GM21529 (cell line): ENCODE results near the gene CAMK1D.
"Not testable (repeated sequence)": the region's sequence is repeated elsewhere in the genome, so short reads cannot be mapped to it uniquely, and the experiment has no call there.

ENCODE experiments used
- ATAC-seq: cut with Tn5 transposase; IDR thresholded peaks from one replicate; pipeline ENCODE4 v1.9.1; 2021; ENCODE audit not compliant: unreplicated experiment

The CAMK1D gene

DNA sequence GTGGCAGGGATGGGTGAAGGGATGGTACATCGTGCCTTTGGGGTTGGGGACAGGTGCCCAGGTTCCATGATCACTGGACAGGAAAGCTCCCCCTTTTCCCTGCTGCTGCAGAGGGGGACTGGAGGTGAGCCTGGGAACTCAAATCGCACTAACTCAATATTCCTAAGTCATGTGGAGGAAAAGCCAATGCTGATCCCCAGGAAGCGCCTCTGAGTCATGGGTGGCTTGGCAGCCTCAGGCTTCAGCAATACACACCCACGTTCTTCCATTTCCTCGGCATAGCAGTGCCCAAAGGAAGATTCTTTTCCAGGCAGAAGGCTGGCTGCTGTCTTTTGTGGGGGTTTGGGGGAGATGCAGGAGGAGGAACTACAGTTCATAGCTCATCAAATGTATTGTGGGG lies 486.4 kb downstream of the CAMK1D start:
- no peak for ATAC-seq

DNA sequence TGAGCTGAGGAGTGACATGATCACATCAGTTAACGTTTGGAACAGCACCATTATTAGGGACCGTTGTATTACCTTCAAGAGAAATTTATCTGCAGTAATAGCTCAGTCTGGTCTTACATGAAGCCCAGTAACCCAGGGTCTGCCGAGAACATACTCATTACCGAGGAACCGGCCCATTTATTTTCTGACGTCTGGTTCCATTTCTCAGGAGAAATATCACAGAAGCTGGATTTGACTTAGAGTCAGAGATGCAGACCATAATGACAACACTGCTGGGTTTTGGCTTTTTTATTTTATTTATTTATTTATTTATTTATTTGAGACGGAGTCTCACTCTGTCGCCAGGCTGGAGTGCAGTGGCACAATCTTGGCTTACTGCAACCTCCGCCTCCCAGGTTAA lies 489.0 kb downstream of the CAMK1D start:
- ATAC-seq = no peak

DNA sequence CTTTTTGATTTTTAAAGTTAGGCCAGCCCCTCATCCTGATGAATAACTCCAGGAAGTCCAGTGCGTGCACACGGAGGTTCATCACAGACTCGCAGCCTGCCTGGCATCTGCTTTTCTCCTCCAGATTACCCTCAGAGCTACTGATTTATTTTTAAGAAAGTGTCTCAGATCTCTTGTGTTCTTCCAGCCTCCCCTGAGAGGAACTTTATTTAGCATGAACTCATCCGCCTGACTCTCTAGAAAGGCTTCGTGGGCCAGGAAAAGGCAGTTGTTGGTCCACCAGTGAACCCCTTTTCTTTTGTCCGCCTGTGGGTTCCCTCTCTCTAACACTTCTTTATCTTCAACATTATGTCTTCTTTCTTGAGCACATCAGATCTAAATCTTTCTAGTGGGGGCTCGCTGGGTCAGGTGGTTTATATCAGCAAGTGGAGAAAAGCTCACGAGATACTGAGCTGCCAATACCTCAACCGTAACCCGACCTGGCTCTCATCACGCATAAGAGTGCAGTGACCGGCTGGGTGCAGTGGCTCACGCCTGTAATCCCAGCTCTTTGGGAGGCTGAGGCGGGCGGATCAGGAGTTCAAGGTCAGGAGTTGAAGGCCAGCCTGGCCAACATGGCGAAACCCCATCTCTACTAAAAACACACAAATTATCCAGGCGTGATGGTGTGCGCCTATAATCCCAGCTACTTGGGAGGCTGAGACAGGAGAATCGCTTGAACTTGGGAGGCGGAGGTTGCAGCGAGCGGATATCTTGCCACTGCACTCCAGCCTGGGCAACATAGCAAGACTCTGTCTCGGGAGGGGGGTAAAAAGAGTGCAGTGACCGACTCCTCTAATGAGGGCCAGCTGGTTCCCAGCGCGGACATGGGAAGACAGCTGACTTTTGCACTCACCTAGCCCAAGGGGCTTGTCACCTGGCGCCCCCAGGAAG lies 489.9 kb downstream of the CAMK1D start:
- ATAC-seq = no peak

DNA sequence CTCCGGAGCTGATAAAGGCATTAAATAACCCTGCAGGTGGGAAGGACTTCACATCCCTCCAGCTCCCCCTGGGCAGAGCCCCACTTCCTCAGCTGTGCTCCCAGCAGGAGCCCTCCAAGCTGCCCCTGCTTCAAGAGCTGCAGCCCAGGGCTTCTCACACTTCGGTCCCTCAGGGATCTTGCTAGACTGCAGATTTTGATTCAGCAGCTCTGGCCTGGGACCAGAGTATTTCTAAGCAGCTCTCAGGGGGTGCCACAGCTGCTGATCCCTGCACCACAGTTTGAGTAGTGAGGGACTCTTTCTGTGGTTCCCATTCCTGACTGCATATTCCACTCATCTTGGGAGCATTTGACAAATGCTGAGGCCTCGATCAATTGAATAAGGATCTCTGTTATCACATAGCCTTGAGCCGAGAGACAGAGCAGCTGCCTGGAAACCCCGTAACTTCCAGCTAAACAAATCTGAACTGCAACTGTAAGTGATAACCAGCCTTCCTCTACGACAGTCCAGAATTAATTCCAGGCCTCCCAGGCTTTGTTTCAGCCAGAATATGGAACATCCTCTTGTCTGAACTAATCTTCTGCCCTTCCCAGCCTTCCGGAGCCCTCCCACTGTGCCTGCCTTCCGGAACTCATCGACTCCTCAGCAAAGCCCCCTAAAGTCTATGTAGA lies 490.7 kb downstream of the CAMK1D start:
- ATAC-seq = no peak

DNA sequence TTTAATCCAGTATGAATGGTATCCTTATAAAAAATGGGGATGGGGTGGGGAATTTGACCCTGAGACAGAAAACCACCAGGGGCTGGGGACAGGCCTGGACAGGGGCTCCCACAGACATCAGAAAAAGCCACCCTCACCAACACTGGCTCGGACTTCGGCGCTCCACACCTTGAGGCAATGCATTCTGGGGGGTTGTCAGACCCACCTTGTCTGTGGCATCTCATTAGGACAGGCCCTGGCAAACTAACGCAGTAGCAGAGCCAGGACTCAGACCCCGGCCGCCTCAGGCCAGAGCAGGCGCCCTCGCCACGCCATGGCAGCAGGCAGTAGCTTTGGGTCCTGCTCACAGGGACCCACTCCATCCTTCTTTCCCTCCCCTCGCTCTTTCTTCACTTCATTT lies 492.1 kb downstream of the CAMK1D start:
- no peak for ATAC-seq

DNA sequence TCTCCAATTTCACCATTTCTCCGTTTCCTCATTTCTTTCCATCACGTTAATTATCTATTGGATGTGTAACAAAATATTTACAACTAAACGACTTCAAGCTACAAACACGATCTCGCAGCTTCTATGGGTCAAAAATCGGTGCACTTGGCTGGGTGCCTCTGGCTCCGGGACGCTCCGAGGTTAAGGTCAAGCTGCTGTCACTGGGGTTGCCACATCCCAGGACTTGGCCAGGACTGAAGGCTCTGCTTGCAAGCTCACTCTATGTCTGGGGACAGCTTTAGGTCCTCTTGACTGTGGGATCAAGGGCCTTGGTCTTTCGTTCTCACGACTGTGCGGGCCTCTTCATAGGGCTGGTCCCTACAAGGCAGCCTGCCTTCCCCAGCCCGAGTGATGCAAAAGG lies 492.5 kb downstream of the CAMK1D start:
- ATAC-seq = no peak

DNA sequence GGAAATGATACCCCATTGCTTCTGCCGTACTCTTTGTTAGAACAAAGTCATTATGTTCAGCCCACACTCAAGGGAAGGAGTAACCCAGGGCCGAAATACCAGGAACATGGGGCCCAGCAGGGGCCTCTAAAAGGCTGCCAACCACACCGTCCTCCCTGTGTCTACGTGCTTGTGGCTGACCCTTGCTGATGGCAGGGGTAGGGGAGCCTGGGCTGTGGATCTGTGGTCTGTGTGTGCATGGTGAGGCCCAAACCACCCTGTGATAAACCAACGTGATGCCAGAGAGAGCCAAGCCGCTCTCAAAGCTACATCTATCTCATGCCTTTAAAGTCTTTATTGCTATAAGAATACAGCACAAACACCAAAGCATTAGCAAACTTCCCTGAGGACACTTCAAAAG lies 493.0 kb downstream of the CAMK1D start:
- no peak for ATAC-seq

DNA sequence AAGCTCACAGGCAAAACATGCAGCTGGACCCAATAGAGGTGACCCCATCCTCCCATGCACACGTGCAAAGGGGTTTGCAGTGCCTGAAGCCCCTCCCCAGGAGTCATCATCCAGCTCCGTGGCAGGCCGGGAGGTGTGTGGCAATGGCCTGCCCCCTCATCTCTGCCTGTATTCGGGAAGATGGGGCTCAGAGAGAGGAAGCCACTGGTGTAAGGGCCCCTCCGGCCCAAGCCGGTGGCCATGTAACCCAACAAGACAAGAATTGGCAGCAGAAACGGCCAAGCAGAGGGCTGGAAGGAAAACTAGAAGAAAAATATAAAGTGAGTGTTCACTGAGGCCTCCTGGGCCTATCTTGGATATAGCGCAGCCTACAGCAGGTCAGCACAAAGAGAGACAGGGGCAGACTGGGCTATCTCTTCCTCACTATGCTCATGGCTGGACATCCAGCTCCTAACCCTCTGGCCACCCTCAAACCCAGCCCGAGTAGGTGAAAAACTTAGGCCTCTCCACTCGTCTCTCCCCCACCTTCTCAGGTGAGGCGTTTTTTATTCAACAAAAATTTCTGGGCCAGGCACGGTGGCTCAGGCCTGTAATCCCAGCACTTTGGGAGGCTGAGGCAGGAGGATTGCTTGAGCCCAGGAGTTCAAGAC lies 494.1 kb downstream of the CAMK1D start:
- ATAC-seq = no peak

DNA sequence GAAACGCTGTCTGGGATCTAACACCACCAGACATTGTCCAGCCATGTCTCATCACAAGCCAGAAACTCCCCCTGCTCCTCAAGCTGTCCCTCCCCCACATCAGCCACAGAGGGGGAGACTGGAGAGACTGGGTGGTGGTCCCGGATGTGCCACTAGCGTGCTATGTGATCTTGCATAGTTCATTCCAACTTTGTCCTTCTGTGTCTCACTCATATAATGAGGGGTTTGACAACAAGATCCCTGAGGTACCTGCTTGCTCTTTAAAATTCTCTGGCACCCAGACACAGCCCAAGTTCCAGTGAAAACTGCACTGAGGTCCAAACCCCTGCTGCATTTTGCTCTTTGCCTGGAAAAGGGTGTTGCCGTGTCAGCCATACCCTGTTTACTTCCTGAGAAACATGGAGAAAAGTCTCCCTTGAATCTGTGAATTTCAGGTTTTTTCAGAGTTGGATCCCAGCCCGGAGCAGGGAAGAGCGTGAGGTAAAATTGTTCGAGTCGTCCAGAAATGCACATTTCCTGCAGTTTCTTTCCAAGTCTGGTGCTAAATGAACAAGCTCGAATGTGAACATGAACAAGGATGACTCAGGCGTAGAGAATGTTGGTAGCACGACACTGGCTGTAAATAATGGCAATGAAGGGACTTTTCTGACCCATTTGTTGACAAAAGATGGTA lies 495.6 kb downstream of the CAMK1D start:
- no peak for ATAC-seq

DNA sequence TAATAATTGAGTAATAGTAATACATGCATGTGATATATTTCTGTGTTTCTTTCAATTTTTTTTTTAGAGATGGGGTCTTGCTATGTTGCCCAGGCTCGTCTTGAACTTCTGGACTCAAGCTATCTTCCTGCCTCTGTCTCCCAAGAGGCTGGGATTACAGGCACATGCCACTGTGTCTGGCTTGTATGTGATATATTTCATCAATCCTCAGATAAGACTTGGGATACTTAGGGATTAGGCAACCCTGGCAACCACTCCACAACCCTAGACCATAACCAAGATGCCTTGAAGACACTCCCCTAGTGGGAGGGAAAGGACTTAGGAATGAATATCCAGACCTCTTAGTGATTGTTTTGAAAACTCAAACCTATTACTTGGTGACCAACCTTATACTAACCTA lies 497.4 kb downstream of the CAMK1D start:
- no peak for ATAC-seq

DNA sequence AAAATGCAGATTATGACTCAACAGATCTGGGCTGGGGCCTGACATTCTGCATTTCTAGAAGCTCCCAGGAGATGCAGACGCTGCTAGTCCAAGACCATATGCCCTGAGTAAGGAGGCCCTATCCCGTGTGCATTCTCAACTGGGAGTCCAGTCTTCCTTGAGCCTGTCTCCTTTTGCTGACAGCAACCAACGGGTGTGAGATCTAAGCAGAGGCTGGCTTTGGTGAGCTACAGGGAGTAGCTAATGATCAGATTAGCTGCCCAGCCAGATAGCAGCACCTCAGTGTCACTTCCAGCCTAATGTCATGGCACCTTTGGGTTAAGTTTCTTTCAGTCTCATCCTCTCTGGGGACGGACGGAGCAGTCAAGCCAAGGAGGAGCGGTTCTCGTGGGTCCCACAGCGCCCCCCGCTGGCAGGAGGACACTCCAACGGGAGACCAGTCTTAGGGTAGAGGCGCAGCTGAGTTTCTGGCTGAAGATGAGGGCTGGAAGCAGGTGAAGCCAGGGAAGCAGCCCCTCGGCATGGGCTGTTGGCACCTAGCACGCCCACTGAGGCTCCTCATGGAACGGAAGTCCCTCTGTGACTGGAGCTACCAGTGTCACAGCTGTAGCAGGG lies 498.1 kb downstream of the CAMK1D start:
- ATAC-seq = no peak

DNA sequence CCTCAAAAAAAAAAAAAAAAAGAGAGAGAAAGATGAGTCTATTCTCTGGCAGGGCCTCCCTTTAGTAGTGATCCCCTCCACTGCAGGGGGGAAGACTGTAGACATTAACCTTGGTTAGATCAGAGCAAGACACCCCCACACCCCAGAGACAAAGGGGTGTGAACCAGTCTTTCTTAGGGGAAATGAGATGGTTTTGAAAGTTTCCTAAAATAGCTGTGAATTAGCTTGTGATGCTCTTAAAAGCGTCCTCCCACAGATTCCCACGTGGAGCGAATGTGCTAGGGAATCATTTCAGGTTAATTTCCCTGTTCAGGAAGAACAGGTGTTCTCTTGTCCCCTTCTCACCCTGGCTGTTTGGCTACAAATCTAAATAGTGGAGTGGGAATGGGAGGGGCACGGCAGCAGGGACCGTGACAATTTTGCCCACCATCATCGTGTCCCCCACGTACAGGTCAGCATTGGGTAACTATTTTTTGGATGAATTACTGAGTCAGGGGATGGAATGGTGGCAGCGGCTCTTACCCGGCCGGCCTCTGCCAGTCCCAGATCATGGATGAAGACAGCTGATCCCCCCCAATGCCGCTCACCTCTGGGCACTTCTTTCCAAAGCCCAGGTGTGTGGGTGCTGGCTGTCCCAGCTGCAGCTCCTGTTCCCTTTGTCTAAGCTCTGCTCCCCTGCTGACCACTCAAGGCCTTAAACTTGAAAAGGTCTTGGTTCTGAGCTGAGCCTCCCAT lies 499.3 kb downstream of the CAMK1D start:
- ATAC-seq = no peak

DNA sequence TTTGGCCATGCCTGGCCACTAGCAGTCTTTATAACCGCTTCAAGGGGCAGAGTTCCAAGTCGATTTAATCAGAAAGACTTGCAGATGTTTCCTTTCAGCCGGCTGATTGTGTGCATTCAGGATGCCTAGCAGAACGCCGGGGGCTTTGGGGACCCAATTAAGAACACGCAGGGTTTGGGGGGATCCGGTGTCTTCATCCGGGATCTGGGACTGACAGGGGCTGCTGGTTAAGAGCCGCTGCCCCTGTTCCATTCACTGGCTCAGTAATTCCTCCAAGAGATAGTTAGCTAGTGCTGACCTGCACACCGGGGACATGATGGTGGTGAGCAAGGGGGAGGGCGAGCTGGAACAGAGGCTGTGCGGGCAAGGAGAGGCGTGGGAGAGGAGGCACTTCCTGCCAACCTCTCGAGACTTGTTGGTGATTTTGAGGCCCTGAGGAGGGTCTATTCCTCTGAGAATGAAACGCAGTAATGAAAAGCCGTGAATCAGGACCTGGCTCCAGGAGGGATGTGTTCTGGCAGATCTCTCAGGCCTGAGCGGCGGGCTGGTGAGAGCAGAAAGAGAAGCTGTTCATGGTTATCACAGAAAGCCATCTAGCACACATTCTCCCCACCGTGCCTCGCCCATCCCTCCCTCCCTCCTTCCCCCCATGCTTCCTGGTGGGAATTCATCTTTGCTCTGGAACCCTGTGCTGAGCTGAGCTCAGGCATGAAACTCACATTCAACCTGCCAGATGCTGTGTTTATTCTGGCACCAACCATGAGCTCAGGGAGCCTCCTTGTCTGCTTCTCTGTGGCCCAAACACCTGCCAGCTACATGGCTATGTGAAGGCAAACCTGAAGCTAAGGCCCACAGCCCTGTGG lies 500.2 kb downstream of the CAMK1D start:
- no peak for ATAC-seq

DNA sequence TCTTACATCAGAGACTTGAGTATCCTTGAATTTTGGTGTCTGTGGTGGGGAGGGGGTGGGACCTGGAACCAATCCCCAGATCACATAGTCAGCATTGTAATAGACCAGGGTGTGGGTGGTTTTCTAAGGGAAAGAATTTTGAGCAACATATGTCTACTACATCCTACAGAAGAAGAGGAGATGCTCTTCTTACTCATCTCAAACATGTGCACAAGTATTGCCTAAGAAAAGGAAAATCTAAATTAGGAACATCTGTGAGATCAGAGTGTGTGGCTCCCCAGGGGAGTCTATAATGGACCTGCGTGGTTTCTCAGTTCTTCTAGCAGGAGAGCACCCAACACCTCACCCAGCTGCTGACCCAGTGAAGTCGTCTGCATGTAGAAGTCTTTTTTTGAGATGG lies 503.3 kb downstream of the CAMK1D start:
- no peak for ATAC-seq

DNA sequence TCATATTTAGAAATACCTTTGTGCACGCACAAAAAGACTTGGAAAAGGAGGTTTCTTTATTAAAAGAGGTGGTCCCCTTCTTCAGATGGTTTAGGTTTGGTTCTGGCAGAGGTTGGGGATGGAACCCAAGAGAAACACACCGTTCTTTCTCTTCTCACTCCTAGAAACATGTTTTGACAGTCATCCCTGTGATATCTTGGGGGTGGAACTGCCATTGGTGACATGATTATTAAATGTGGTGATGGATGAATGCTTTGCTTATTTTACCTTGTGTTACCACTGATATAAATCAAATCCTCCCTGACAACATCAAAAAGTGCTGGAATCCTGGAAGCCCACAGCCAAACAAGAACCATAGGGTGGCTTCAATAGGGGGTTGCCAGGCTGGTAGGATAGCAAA lies 505.6 kb downstream of the CAMK1D start:
- no peak for ATAC-seq

DNA sequence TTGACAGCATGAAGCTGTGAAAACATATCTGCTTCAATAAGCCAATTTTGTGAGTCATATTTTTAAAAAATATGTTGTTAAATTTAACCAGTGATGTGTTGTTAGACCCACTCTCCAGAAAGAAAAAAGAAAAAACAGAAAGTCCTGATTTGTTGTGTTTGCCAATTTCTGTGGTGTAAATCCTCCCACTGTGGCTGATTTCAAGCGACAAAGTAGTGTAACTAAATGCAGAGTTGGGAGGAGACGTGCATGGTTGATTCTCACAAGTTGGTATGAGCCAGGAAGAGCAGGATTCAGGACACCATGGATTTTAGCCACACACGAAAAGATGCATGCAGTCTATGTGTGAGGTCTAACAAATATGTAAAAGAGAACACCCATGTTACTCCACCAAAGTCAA lies 513.1 kb downstream of the CAMK1D start:
- no peak for ATAC-seq

DNA sequence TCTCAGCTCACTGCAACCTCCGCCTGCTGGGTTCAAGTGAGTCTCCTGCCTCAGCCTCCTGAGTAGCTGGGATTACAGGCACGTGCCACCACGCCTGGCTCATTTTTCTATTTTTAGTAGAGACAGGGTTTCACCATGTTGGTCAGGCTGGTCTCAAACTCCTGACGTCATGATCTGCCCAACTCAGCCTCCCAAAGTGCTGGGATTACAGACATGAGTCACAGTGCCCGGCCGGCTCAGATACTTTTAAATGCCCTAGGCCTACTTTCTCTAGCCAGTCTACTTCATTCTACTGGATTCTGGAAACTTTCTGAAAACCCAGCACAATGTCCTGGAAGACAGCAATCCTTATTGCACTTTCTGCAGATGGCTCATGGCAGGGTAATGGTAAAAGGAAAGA lies 516.2 kb downstream of the CAMK1D start:
- not testable (repeated sequence) for ATAC-seq

DNA sequence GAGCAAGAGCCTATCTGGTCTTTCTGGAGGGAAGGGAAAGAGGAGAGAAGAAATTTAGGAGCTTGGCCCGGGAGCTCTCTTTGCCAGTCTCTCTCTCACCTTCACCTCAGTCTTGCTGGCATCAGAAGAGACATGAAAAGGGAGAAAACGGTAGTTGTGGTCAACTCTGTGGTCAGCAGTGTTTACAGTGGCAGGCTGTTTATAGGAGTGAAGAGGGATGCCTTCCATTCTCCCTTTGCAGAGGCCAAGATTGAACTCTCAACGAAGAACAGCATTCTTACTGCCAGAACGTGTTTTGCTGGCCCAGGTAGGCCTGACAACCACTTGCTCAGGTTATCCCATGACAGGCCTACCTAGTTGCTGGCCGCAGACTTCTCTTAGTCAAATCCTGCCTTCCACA lies 518.9 kb downstream of the CAMK1D start:
- no peak for ATAC-seq

DNA sequence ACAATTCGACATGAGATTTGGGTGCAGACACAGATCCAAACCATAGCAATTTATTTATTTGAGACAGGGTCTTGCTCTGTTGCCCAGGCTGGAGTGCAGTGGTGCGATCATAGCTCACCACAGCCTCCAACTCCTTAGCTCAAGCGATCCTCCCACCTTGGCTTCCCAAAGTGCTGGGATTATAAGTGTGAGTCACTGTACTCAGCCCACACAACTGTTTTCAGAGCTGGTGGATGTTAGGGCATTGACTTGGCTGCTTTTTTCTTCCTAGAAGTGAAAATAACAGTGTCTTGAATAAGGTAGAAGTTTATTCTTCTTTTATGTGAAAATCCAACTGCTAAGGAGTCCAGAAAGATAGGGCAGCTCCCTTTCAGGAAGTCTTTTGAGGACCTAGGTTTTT lies 520.1 kb downstream of the CAMK1D start:
- no peak for ATAC-seq
